HCT116 (cell line): ENCODE data around the gene RBM27.

ENCODE experiments used
- ATF3 ChIP-seq: IDR thresholded peaks from 2 replicates; pipeline ENCODE4 v1.6.1; 2012
- CTCF ChIP-seq, 3 experiments: fragments of 200-600 bp in 1 of 3; sonication (generic) in 1 of 3; IDR thresholded peaks in 2 of 3; conservative IDR thresholded peaks in 1 of 3; 2 replicates each; pipeline ENCODE4 v1.5.1; 2012 to 2017; ENCODE audit warnings: low read depth in 2 of 3, low read length in 2 of 3, antibody characterized with exemption in 1 of 3, borderline replicate concordance in 1 of 3, control low read depth in 1 of 3, mild to moderate bottlenecking in 1 of 3, mixed read lengths in 1 of 3, mixed run types in 1 of 3, moderate library complexity in 1 of 3; ENCODE audit not compliant: insufficient read depth in 1 of 3
- ELF1 ChIP-seq: IDR thresholded peaks from 2 replicates; pipeline ENCODE4 v1.6.1; 2012; ENCODE audit warnings: low read depth, borderline replicate concordance
- EZH2 ChIP-seq: fragments of 200-600 bp; sonication (generic); IDR thresholded peaks from 2 replicates; pipeline ENCODE4 v1.6.1; 2017; ENCODE audit warnings: antibody characterized with exemption, mixed run types
- EZH2phosphoT487 ChIP-seq: fragments of 200-600 bp; IDR thresholded peaks from 2 replicates; pipeline ENCODE4 v1.6.1; 2018; ENCODE audit warnings: antibody characterized with exemption, borderline replicate concordance
- MAX ChIP-seq: IDR thresholded peaks from 2 replicates; pipeline ENCODE4 v1.6.1; 2012
- POLR2A ChIP-seq: IDR thresholded peaks from 2 replicates; pipeline ENCODE4 v1.7.0; 2011; ENCODE audit warnings: borderline replicate concordance; ENCODE audit not compliant: insufficient read depth, insufficient read length; ENCODE audit errors: extremely low read depth
- TCF7L2 ChIP-seq: IDR thresholded peaks from 2 replicates; pipeline ENCODE4 v1.7.0; 2011; ENCODE audit warnings: borderline replicate concordance, inconsistent platforms; ENCODE audit not compliant: insufficient read depth, insufficient read length; ENCODE audit errors: extremely low read depth
- YY1 ChIP-seq: IDR thresholded peaks from 2 replicates; pipeline ENCODE4 v1.6.1; 2011; ENCODE audit warnings: low read length, low read depth, moderate library complexity, mild to moderate bottlenecking; ENCODE audit not compliant: insufficient replicate concordance; ENCODE audit errors: extremely low read depth

- TF ChIP-seq MAX (no peak), EZH2 (no peak), EZH2phosphoT487 (no peak), ELF1 (no peak), POLR2A (no peak), TCF7L2 (no peak), CTCF (IDR thresholded peaks at IDR 0.05 in 2 of 3, conservative IDR thresholded peaks at IDR 0.05 in 1 of 3; ENCODE audit: borderline replicate concordance in 1 of 3, insufficient read depth in 1 of 3, low read depth in 2 of 3, low read length in 2 of 3) (no peak), YY1 (no peak), ATF3 (no peak)
These were observed 37.5 kb downstream of the RBM27 start for GRCh38 chr5:146240951-146241350.
